Stimulated activated CD4-positive, alpha-beta T cell treated with anti-CD3 and anti-CD28 coated beads, TNF-alpha, amount 100 ng/mL, for 24 hours (primary cell): ENCODE measurements around the gene FAF2.
A peak's percentile ranks its signal among the peaks of the same experiment; 100 is the strongest.
"Not testable (repeated sequence)": the region's sequence is repeated elsewhere in the genome, so short reads cannot be mapped to it uniquely, and the experiment has no call there.

Experiments used
- DNase-seq, 3 experiments: peaks; one replicate each; pipeline ENCODE4 v3.0.0-alpha.2; 2020; ENCODE audit warnings: low read depth in 3 of 3

Gene FAF2

GRCh38 chr5:176447978-176448608 is at the start of gene FAF2:
Gene FAF2 (plus strand): TSS chr5:176448385. CDS start chr5:176448408, 23 bp downstream.
- DNase-seq: peak; percentile 96 to 99 (median 97)

GRCh38 chr5:176400382-176401156 is 47.6 kb upstream of the FAF2 start:
- DNase-seq: no peak

GRCh38 chr5:176401281-176402205 is 46.6 kb upstream of the FAF2 start:
- DNase-seq: no peak

- no peak for DNase-seq
Measured at GRCh38 chr5:176405656-176406435, 42.3 kb upstream of the FAF2 start.

- DNase-seq: no peak
Measured at GRCh38 chr5:176406436-176407052, 41.6 kb upstream of the FAF2 start.

GRCh38 chr5:176407456-176408251 is 40.5 kb upstream of the FAF2 start:
- no peak for DNase-seq

- not testable (repeated sequence) for DNase-seq
Measured at GRCh38 chr5:176408252-176408573, 40.0 kb upstream of the FAF2 start.

- DNase-seq: no peak
Measured at GRCh38 chr5:176408590-176408989, 39.6 kb upstream of the FAF2 start.

GRCh38 chr5:176409765-176410164 is 38.4 kb upstream of the FAF2 start:
- DNase-seq: no peak

GRCh38 chr5:176410486-176411180 is 37.6 kb upstream of the FAF2 start:
- DNase-seq: no peak

- no peak for DNase-seq
Measured at GRCh38 chr5:176412517-176413254, 35.5 kb upstream of the FAF2 start.

- no peak for DNase-seq
Measured at GRCh38 chr5:176413255-176413565, 35.0 kb upstream of the FAF2 start.

GRCh38 chr5:176413709-176414191 is 34.4 kb upstream of the FAF2 start:
- DNase-seq: no peak

GRCh38 chr5:176414704-176415103 is 33.5 kb upstream of the FAF2 start:
- DNase-seq: no peak

GRCh38 chr5:176415240-176415951 is 32.8 kb upstream of the FAF2 start:
- DNase-seq: no peak

- DNase-seq: peak; percentile 79 to 87 (median 85)
Measured at GRCh38 chr5:176415952-176416924, 31.9 kb upstream of the FAF2 start, which contains the start of gene CLTB. Gene CLTB (minus strand): TSS chr5:176416539. CDS start chr5:176416363, 176 bp downstream.

- DNase-seq: no peak
Measured at GRCh38 chr5:176416965-176417364, 31.2 kb upstream of the FAF2 start.
